ENCODE measurements around the gene LSAMP.

Gene LSAMP

GRCh38 chr3:116285781-116286421 lies 159.4 kb downstream of the LSAMP start:
- DNase-seq: no peak

GRCh38 chr3:116281313-116282143 lies 163.8 kb downstream of the LSAMP start:
- DNase-seq: no peak

GRCh38 chr3:116280130-116280740 lies 165.1 kb downstream of the LSAMP start:
- DNase-seq: no peak

DNA sequence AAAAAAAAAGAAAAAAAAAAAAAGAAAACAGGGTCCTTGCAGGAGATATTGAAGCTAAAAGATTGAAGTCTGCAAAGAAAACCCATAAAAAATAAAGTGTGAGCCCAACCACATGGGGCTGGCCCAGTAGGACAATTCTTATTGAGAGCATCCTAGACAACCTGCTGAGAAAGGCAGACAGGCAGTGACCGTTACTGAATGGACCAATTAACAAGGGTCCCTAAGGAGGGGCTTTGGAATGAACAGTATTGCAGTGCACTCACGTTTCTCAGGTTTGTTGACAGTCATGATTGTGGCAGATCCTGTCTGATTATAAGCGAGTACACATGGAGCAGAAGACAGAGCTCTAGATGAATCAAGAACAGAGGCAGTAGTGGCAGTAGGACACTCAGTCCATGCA lies 168.6 kb downstream of the LSAMP start:
- no peak for DNase-seq

DNA sequence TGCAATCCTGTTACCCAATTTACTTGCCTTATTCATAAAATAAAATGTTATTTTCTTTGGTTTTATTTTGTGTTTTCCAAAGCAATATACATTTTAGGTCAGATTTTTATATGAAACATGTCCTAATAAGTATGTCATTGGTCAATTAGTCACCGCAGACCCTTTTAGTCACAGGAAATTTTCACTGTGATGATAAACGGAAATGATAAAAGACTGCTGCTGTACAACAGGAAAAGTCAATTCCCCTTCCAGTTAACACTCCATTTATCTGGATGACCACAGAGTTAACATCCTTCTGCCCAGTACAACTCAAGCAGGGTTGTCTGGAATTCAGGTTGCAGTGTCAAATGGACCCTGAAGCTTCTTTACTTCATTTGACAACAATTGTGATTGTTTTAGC lies 175.2 kb downstream of the LSAMP start:
- DNase-seq: no peak

- no peak for DNase-seq
These were observed 178.2 kb downstream of the LSAMP start for GRCh38 chr3:116267116-116267515.

GRCh38 chr3:116265976-116266584 lies 179.2 kb downstream of the LSAMP start:
- no peak for DNase-seq

- DNase-seq: no peak
These were observed 180.0 kb downstream of the LSAMP start for GRCh38 chr3:116265320-116265695.

GRCh38 chr3:116264546-116265319 lies 180.6 kb downstream of the LSAMP start:
- no peak for DNase-seq

- no peak for DNase-seq
These were observed 181.3 kb downstream of the LSAMP start for GRCh38 chr3:116263842-116264545.

GRCh38 chr3:116260491-116260890 lies 184.8 kb downstream of the LSAMP start:
- DNase-seq: no peak

GRCh38 chr3:116259984-116260383 lies 185.3 kb downstream of the LSAMP start:
- no peak for DNase-seq

DNA sequence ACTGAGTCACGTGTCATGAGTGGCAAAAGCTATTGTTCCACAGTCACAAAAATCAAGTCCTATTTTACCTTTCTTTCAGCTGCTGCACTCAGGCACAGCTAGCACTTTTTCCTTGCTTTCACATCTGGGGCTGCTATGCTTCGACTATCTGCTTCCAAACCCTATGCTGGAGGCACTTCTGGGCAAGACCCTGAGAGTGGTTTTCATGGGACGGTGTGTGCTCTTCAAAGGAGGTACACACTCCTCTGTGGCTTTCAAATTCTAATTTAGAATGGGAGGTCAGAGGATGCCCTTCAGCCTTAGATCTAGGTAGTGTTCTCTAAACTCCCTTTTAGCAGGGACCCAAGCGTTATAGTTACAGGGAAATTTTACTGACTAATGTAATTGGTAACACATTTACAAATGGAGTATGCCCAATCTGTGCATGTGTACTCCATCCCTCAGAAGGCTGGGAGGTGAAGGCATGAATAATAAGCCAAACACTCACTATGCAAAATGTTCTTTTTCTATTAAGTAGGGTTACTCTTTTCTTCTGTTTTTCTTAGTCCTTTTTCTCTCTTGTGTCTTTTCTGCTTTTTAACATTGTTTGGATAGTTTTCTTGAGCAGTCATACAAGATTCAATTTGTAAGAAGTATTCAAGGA lies 188.3 kb downstream of the LSAMP start:
- no peak for DNase-seq

- no peak for DNase-seq
These were observed 190.7 kb downstream of the LSAMP start for GRCh38 chr3:116254541-116254940.

GRCh38 chr3:116253511-116253910 lies 191.8 kb downstream of the LSAMP start:
- DNase-seq: no peak

DNA sequence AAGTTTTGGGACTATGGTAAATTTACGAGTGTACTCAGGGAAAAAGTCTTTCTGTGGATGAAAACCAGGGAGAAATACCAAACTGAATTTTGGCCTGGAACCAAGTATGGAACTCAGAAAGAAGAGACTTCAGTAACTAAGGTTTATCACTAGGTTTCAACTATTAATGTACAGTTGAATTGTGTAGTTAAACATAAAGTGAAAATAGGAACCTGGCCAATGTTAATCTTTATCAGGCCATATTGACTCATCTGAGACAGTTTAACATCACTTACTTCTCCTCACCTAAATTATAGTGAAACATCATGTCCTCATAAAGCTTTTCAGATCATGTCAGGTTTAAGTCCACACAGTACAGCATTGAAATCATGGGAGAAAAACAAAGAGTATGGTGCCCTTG lies 197.7 kb downstream of the LSAMP start:
- DNase-seq: no peak

DNA sequence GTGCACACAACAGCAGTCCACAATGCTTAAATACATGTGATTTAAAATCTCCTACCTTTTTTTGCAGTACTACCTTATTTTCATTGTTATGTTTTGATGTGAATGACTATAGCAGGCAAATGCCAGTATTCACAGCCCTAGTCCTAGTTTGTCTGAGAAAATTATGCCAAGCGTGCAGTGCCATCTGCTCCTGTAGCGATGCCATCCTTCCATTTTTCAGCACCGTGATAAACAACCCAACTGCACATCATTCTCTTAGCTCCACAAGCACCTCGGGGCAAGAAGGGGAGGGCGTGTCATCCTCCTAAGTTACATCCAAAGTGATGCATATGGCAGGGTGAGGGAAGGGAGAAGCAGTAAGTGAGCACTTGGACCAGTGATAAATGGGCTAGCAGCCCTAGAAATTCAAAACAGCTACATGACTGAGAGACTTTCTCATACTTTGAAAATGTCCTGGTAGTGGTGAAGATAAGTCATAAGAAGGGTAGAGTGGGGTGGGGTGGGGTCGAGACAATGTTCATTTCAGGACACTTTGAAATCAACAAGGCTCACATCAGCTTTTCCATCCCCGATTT lies 198.8 kb downstream of the LSAMP start:
- no peak for DNase-seq

GRCh38 chr3:116242825-116243224 lies 202.5 kb downstream of the LSAMP start:
- no peak for DNase-seq

- DNase-seq: no peak
These were observed 203.6 kb downstream of the LSAMP start for GRCh38 chr3:116241677-116242076.

DNA sequence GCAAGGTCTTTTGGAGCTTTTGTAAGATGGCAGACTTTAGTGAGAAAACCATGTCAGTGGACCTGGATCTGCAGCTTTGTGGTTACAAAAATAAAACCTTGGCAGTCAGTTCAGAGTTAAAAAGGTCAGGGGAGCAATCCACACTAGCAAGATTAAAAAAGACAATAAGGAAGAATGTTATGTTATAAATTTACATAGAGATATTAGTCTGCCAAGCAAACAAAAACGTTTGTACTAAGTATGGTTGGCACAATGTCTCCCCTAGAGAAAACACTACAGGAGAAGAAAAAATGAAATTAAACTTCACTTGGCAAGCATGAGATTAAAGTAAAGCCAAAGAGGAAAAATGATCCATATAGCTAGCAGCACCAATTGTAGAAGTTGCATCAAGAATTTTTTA lies 205.0 kb downstream of the LSAMP start:
- no peak for DNase-seq

DNA sequence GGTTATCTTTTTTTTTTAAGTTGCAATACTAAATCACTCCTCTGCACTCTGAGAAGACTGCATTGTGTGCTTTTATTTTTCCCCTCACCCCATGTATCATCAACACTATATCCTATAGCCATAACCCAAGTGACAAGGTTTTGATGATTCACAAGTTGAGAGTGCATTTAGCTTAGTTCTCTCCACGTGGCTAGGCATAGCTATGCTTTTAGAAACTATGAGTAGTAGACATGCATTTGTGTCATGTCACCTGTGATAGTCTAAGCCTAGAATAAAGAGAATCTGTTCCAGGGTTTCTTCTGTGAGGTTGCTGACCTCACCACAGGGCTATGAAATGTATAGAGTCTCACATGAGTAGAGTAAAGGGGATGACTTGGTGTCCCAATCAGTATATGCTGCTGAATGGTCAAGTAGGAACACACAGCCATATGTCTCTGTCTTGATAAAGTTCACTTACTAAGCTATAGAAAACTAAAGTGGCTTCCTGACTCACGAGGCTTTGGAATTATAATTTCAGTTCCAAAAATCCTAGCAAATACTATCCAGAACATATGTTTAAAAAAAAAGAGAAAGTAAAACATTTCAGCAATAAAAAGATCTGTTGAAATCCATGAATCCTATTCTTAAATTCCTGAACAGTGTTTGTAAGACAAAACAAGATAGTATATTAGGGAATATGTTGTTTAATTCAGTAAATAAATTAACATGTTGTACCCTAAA lies 206.3 kb downstream of the LSAMP start:
- no peak for DNase-seq
